H9 (cell line): ENCODE data around the gene ADA. TPM values are rescaled to one million over a fixed set of nuclear protein-coding genes. Genes with fewer than 3 reads are reported as not detected.
A peak's percentile ranks its signal among the peaks of the same experiment; 100 is the strongest.

Source experiments
- DNase-seq: peaks from one replicate; pipeline ENCODE4 v3.0.0-alpha.2; 2017
- H2AFZ ChIP-seq: one replicate; pipeline ENCODE4 v1.6.1; 2013; ENCODE audit warnings: mild to moderate bottlenecking, low read length, control low read depth, moderate library complexity
- H2AK5ac ChIP-seq: 2 replicates; pipeline ENCODE4 v1.6.1; 2013; ENCODE audit warnings: low read length, control low read depth, mixed read lengths; ENCODE audit not compliant: insufficient read length
- H2BK120ac ChIP-seq: one replicate; pipeline ENCODE4 v1.6.1; 2013; ENCODE audit warnings: low read depth, mild to moderate bottlenecking, low read length, control low read depth, inconsistent platforms; ENCODE audit not compliant: poor library complexity, severe bottlenecking
- H2BK12ac ChIP-seq: 2 replicates; pipeline ENCODE4 v1.6.1; 2013; ENCODE audit warnings: low read length, control low read depth, mixed read lengths, low read depth; ENCODE audit not compliant: insufficient read length
- H2BK15ac ChIP-seq: 2 replicates; pipeline ENCODE4 v1.6.1; 2013; ENCODE audit warnings: low read depth, low read length, control low read depth
- H2BK20ac ChIP-seq: one replicate; pipeline ENCODE4 v1.6.1; 2013; ENCODE audit warnings: low read depth, mild to moderate bottlenecking, low read length, control low read depth, inconsistent platforms; ENCODE audit not compliant: poor library complexity, severe bottlenecking
- H2BK5ac ChIP-seq: 2 replicates; pipeline ENCODE4 v1.6.1; 2013; ENCODE audit warnings: low read length, control low read depth, mixed read lengths; ENCODE audit not compliant: insufficient read length
- H3K14ac ChIP-seq: 2 replicates; pipeline ENCODE4 v1.6.1; 2013; ENCODE audit warnings: low read length, control low read depth; ENCODE audit not compliant: insufficient read depth
- H3K18ac ChIP-seq: 2 replicates; pipeline ENCODE4 v1.6.1; 2013; ENCODE audit warnings: low read depth, mild to moderate bottlenecking, mixed read lengths, low read length, control low read depth; ENCODE audit not compliant: insufficient read length
- H3K23ac ChIP-seq: 2 replicates; pipeline ENCODE4 v1.6.1; 2013; ENCODE audit warnings: low read length, control low read depth, mixed read lengths, low read depth; ENCODE audit not compliant: insufficient read length
- H3K23me2 ChIP-seq: 2 replicates; pipeline ENCODE4 v1.6.1; 2013; ENCODE audit warnings: low read depth, mild to moderate bottlenecking, mixed read lengths, low read length, control low read depth; ENCODE audit not compliant: insufficient read length, poor library complexity, severe bottlenecking
- H3K27ac ChIP-seq: 2 replicates; pipeline ENCODE4 v1.5.1; 2013; ENCODE audit warnings: low read length, control low read depth, mixed read lengths, low read depth; ENCODE audit not compliant: insufficient read length
- H3K27me3 ChIP-seq: 2 replicates; pipeline ENCODE4 v1.6.1; 2013; ENCODE audit warnings: low read length, control low read depth, inconsistent platforms; ENCODE audit not compliant: insufficient read depth
- H3K4ac ChIP-seq: 2 replicates; pipeline ENCODE4 v1.6.1; 2013; ENCODE audit warnings: low read depth, mild to moderate bottlenecking, control low read depth, inconsistent platforms, low read length, moderate library complexity
- H3K4me1 ChIP-seq: 2 replicates; pipeline ENCODE4 v1.6.1; 2013; ENCODE audit warnings: low read length, control low read depth, inconsistent platforms; ENCODE audit not compliant: insufficient read depth
- H3K4me2 ChIP-seq: 2 replicates; pipeline ENCODE4 v1.6.1; 2013; ENCODE audit warnings: low read length, control low read depth, mixed read lengths; ENCODE audit not compliant: insufficient read length, insufficient read depth
- H3K56ac ChIP-seq: 2 replicates; pipeline ENCODE4 v1.6.1; 2013; ENCODE audit warnings: low read depth, mild to moderate bottlenecking, mixed read lengths, low read length, control low read depth; ENCODE audit not compliant: insufficient read length
- H3K79me1 ChIP-seq: 2 replicates; pipeline ENCODE4 v1.6.1; 2013; ENCODE audit warnings: low read depth, mild to moderate bottlenecking, moderate library complexity, low read length, control low read depth, inconsistent platforms; ENCODE audit not compliant: insufficient read depth, poor library complexity, severe bottlenecking
- H3K79me2 ChIP-seq: 2 replicates; pipeline ENCODE4 v1.6.1; 2013; ENCODE audit warnings: low read length, control low read depth, inconsistent platforms; ENCODE audit not compliant: insufficient read depth
- H3K9ac ChIP-seq: 2 replicates; pipeline ENCODE4 v1.6.1; 2013; ENCODE audit warnings: low read length, control low read depth, mixed read lengths; ENCODE audit not compliant: insufficient read length; ENCODE audit errors: extremely low read depth
- H3K9me3 ChIP-seq: one replicate; pipeline ENCODE4 v1.6.1; 2013; ENCODE audit warnings: low read depth, low read length, inconsistent platforms; ENCODE audit not compliant: control insufficient read depth
- H3T11ph ChIP-seq: one replicate; pipeline ENCODE4 v1.6.1; 2013; ENCODE audit warnings: mild to moderate bottlenecking, low read length, control low read depth, inconsistent platforms
- H4K20me1 ChIP-seq: one replicate; pipeline ENCODE4 v1.6.1; 2013; ENCODE audit not compliant: control insufficient read depth, insufficient read length, insufficient read depth
- H4K5ac ChIP-seq: 2 replicates; pipeline ENCODE4 v1.6.1; 2013; ENCODE audit warnings: low read depth, mild to moderate bottlenecking, mixed read lengths, low read length, control low read depth; ENCODE audit not compliant: insufficient read length
- H4K8ac ChIP-seq: replicated peaks from 2 replicates; pipeline ENCODE4 v1.6.1; 2013; ENCODE audit warnings: low read length, control low read depth, mixed read lengths, low read depth; ENCODE audit not compliant: insufficient read length
- H4K91ac ChIP-seq: 2 replicates; pipeline ENCODE4 v1.6.1; 2013; ENCODE audit warnings: low read depth, mild to moderate bottlenecking, moderate library complexity, mixed read lengths, low read length, control low read depth; ENCODE audit not compliant: insufficient read length
- H3K27ac Mint-ChIP-seq, 3 experiments: 2 replicates in 2 of 3; 3 replicates in 1 of 3; pipeline ENCODE4 v1.8.0; 2020 to 2021; ENCODE audit warnings: mixed read lengths in 3 of 3, mild to moderate bottlenecking in 1 of 3, moderate library complexity in 1 of 3
- H3K27me3 Mint-ChIP-seq: 2 replicates; pipeline ENCODE4 v1.8.0; 2021; ENCODE audit warnings: low read depth, mild to moderate bottlenecking, moderate library complexity, mixed read lengths
- H3K36me3 Mint-ChIP-seq, 3 experiments: 2 replicates in 2 of 3; 3 replicates in 1 of 3; pipeline ENCODE4 v1.8.0; 2020 to 2021; ENCODE audit warnings: low read depth in 3 of 3, mixed read lengths in 3 of 3; ENCODE audit not compliant: insufficient read depth in 1 of 3
- H3K4me1 Mint-ChIP-seq, 2 experiments: 2 replicates each; pipeline ENCODE4 v1.8.0; 2020; ENCODE audit warnings: mixed read lengths in 2 of 2
- H3K4me3 Mint-ChIP-seq, 2 experiments: 2 replicates in 1 of 2; 3 replicates in 1 of 2; pipeline ENCODE4 v1.8.0; 2020 to 2021; ENCODE audit warnings: mild to moderate bottlenecking in 2 of 2, mixed read lengths in 2 of 2, moderate library complexity in 1 of 2
- H3K9me3 Mint-ChIP-seq, 2 experiments: 2 replicates in 1 of 2; 3 replicates in 1 of 2; pipeline ENCODE4 v1.8.0; 2020; ENCODE audit warnings: mild to moderate bottlenecking in 2 of 2, mixed read lengths in 2 of 2, moderate library complexity in 1 of 2
- WGBS: extraction: QIAGEN DNeasy Blood & Tissue Kit; methylation state at CpG from one replicate; pipeline ENCODE4 v1.1.7; 2013; ENCODE audit warnings: missing lambda C conversion rate, low lambda C conversion rate, mixed read lengths; ENCODE audit not compliant: insufficient read length; ENCODE audit errors: extremely low coverage; 5-methylcytosine and 5-hydroxymethylcytosine counted together
- total RNA-seq: library from RNA; stranded (reverse); gene quantifications from 2 replicates; pipeline ENCODE4 v1.2.1, GENCODE V29; 2021
- TF ChIP-seq, protein P1 (sequence below): fragments of 200-600 bp; sonication (generic); conservative IDR thresholded peaks from 3 replicates; pipeline ENCODE4 v1.8.0; 2021; ENCODE audit warnings: antibody characterized with exemption, mild to moderate bottlenecking

Gene ADA
- total RNA-seq, 1 experiment from 2014 or later, result 22.0 TPM

DNA sequence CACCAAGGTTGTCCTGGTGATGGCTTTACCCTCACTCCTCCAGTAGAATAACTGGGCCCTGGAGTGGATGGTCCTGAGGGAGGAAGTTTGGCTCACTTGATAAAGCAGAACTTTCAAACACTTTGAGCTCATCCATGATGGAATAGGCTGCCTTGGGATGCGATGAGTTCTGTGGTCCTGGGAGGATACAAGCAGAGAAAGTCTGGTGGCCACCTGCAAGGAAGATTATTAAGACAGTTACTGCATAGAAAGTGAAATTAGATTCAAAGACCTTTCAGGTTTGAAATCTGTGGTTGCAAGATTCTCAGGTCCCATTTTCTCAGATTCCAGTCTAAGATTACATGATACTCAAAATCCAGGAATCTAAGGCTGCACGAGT, 43.8 kb upstream of the ADA start:
- peaks cover 4 to 11% of the 10 kb centered on the region in 2 experiments; a peak in 3 of 5 replicates for H3K9me3 Mint-ChIP-seq
- Histone ChIP-seq H3K18ac (no peak overlapping the region), H3K14ac (no peak overlapping the region), H2BK20ac (no peak overlapping the region), H4K5ac (no peak overlapping the region), H3K9ac (no peak overlapping the region), H2AFZ (no peak overlapping the region), H3K56ac (no peak overlapping the region), H3K4me1 (no peaks in the 10 kb centered on the region; the same call in 1 of the 2 replicates), H3K4ac (no peak overlapping the region), H3K9me3 (no peaks in the 10 kb centered on the region), H2AK5ac (no peak overlapping the region), H3K23ac (no peak overlapping the region), H3K79me2 (no peaks in the 10 kb centered on the region), H4K91ac (no peak overlapping the region), H4K8ac (no peak overlapping the region), H3K23me2 (no peaks in the 10 kb centered on the region), H3K4me2 (no peak overlapping the region), H2BK120ac (no peak overlapping the region), H2BK5ac (no peak overlapping the region), H3T11ph (no peak overlapping the region), H2BK12ac (no peak overlapping the region), H3K27ac (no peak overlapping the region), H3K27me3 (no peaks in the 10 kb centered on the region), H2BK15ac (no peak overlapping the region), H4K20me1 (no peaks in the 10 kb centered on the region), H3K79me1 (no peaks in the 10 kb centered on the region)
- no peak for DNase-seq
- peak overlapping the region in 1 of 3 experiments; percentile 3; a peak in 1 of 7 replicates for H3K27ac Mint-ChIP-seq
- WGBS, result no CpG with 5 or more reads among the region's 2 CpGs
- TF ChIP-seq, protein P1, sequence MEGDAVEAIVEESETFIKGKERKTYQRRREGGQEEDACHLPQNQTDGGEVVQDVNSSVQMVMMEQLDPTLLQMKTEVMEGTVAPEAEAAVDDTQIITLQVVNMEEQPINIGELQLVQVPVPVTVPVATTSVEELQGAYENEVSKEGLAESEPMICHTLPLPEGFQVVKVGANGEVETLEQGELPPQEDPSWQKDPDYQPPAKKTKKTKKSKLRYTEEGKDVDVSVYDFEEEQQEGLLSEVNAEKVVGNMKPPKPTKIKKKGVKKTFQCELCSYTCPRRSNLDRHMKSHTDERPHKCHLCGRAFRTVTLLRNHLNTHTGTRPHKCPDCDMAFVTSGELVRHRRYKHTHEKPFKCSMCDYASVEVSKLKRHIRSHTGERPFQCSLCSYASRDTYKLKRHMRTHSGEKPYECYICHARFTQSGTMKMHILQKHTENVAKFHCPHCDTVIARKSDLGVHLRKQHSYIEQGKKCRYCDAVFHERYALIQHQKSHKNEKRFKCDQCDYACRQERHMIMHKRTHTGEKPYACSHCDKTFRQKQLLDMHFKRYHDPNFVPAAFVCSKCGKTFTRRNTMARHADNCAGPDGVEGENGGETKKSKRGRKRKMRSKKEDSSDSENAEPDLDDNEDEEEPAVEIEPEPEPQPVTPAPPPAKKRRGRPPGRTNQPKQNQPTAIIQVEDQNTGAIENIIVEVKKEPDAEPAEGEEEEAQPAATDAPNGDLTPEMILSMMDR, result no peak
- H3K4me3 Mint-ChIP-seq, result no peak overlapping the region
- H3K36me3 Mint-ChIP-seq, result peaks cover 0 to 7% (median 2%) of the 10 kb centered on the region in 3 experiments; a peak in 4 of 7 replicates
- peaks cover 5% of the 10 kb centered on the region for H3K27me3 Mint-ChIP-seq
- peaks cover 13 to 17% of the 10 kb centered on the region in 2 experiments for H3K4me1 Mint-ChIP-seq
